Mesenchymal stem cell (in vitro differentiated cells and primary cell): ENCODE measurements around the gene DENND4A.
A peak's percentile ranks its signal among the peaks of the same experiment; 100 is the strongest.

Experiments used
- DNase-seq: peaks from one replicate; pipeline ENCODE4 v3.0.0-alpha.2; 2013
- H2AFZ ChIP-seq: one replicate; pipeline ENCODE4 v1.6.1; 2013; ENCODE audit warnings: low read depth, mild to moderate bottlenecking, control low read depth, inconsistent platforms, low read length, moderate library complexity
- H2AK5ac ChIP-seq: 2 replicates; pipeline ENCODE4 v1.6.1; 2013; ENCODE audit warnings: low read length, moderate library complexity, mild to moderate bottlenecking, inconsistent platforms; ENCODE audit not compliant: severe bottlenecking
- H2BK120ac ChIP-seq: one replicate; pipeline ENCODE4 v1.6.1; 2013; ENCODE audit warnings: low read depth, mild to moderate bottlenecking, inconsistent platforms, low read length, moderate library complexity
- H2BK12ac ChIP-seq, 2 experiments: one replicate each; pipeline ENCODE4 v1.6.1; 2013; ENCODE audit warnings: inconsistent platforms in 2 of 2, low read length in 2 of 2, mild to moderate bottlenecking in 2 of 2, moderate library complexity in 2 of 2, control low read depth in 1 of 2
- H2BK15ac ChIP-seq: one replicate; pipeline ENCODE4 v1.6.1; 2013; ENCODE audit warnings: mild to moderate bottlenecking, low read depth, inconsistent platforms; ENCODE audit not compliant: poor library complexity, severe bottlenecking
- H2BK5ac ChIP-seq: 2 replicates; pipeline ENCODE4 v1.6.1; 2013; ENCODE audit warnings: low read depth, mild to moderate bottlenecking, low read length, control low read depth, inconsistent platforms; ENCODE audit not compliant: poor library complexity, severe bottlenecking
- H3K14ac ChIP-seq, 2 experiments: one replicate each; pipeline ENCODE4 v1.6.1; 2013; ENCODE audit warnings: inconsistent platforms in 2 of 2, low read length in 2 of 2, control low read depth in 1 of 2, mild to moderate bottlenecking in 1 of 2, moderate library complexity in 1 of 2
- H3K18ac ChIP-seq, 2 experiments: one replicate each; pipeline ENCODE4 v1.6.1; 2013; ENCODE audit warnings: inconsistent platforms in 2 of 2, low read length in 2 of 2, control low read depth in 1 of 2, low read depth in 1 of 2, mild to moderate bottlenecking in 1 of 2
- H3K23ac ChIP-seq, 2 experiments: one replicate each; pipeline ENCODE4 v1.6.1; 2013; ENCODE audit warnings: inconsistent platforms in 2 of 2, low read length in 2 of 2, mild to moderate bottlenecking in 2 of 2, moderate library complexity in 2 of 2, control low read depth in 1 of 2
- H3K27ac ChIP-seq: 2 replicates; pipeline ENCODE4 v1.5.1; 2013; ENCODE audit warnings: mild to moderate bottlenecking, moderate library complexity, low read length, control low read depth, inconsistent platforms; ENCODE audit not compliant: poor library complexity, severe bottlenecking
- H3K27me3 ChIP-seq, 2 experiments: 2 replicates each; pipeline versions ENCODE4 v1.6.1 to v1.7.0; 2013; ENCODE audit warnings: low read length in 2 of 2, mild to moderate bottlenecking in 2 of 2, moderate library complexity in 2 of 2, control low read depth in 1 of 2, inconsistent platforms in 1 of 2; ENCODE audit not compliant: control insufficient read depth in 1 of 2, insufficient read depth in 1 of 2
- H3K36me3 ChIP-seq, 2 experiments: 2 replicates each; pipeline versions ENCODE4 v1.6.1 to v1.7.0; 2013; ENCODE audit warnings: low read length in 2 of 2, control low read depth in 1 of 2, inconsistent platforms in 1 of 2, low read depth in 1 of 2, mild to moderate bottlenecking in 1 of 2; ENCODE audit not compliant: insufficient read depth in 2 of 2, control insufficient read depth in 1 of 2
- H3K4ac ChIP-seq, 2 experiments: one replicate each; pipeline ENCODE4 v1.6.1; 2013; ENCODE audit warnings: inconsistent platforms in 2 of 2, low read length in 2 of 2, mild to moderate bottlenecking in 2 of 2, moderate library complexity in 2 of 2, control low read depth in 1 of 2, low read depth in 1 of 2
- H3K4me1 ChIP-seq: 2 replicates; pipeline ENCODE4 v1.6.1; 2013; ENCODE audit warnings: low read depth, low read length, control low read depth; ENCODE audit not compliant: control insufficient read depth, insufficient read depth
- H3K4me2 ChIP-seq: 2 replicates; pipeline ENCODE4 v1.6.1; 2013; ENCODE audit warnings: low read length, mild to moderate bottlenecking, inconsistent platforms; ENCODE audit not compliant: poor library complexity, severe bottlenecking
- H3K4me3 ChIP-seq, 2 experiments: 2 replicates each; pipeline versions ENCODE4 v1.5.1 to v1.7.0; 2013; ENCODE audit warnings: low read length in 2 of 2, mild to moderate bottlenecking in 2 of 2, control low read depth in 1 of 2, low read depth in 1 of 2; ENCODE audit not compliant: insufficient read depth in 1 of 2
- H3K79me1 ChIP-seq: replicated peaks from 2 replicates; pipeline ENCODE4 v1.6.1; 2013; ENCODE audit warnings: mild to moderate bottlenecking, control low read depth, low read length, inconsistent platforms; ENCODE audit not compliant: poor library complexity, severe bottlenecking
- H3K9ac ChIP-seq: 2 replicates; pipeline ENCODE4 v1.7.0; 2013; ENCODE audit warnings: mild to moderate bottlenecking, low read length, moderate library complexity
- H3K9me3 ChIP-seq: 2 replicates; pipeline ENCODE4 v1.7.0; 2013; ENCODE audit warnings: mild to moderate bottlenecking, low read length; ENCODE audit not compliant: control insufficient read depth
- H4K8ac ChIP-seq: one replicate; pipeline ENCODE4 v1.6.1; 2013; ENCODE audit warnings: inconsistent platforms, mild to moderate bottlenecking, low read length, moderate library complexity
- H4K91ac ChIP-seq: one replicate; pipeline ENCODE4 v1.6.1; 2013; ENCODE audit warnings: mild to moderate bottlenecking, low read length, inconsistent platforms
- WGBS: methylation state at CpG from one replicate; pipeline ENCODE4 v1.1.7; 2013; ENCODE audit warnings: mixed read lengths; 5-methylcytosine and 5-hydroxymethylcytosine counted together

Gene DENND4A

DNA sequence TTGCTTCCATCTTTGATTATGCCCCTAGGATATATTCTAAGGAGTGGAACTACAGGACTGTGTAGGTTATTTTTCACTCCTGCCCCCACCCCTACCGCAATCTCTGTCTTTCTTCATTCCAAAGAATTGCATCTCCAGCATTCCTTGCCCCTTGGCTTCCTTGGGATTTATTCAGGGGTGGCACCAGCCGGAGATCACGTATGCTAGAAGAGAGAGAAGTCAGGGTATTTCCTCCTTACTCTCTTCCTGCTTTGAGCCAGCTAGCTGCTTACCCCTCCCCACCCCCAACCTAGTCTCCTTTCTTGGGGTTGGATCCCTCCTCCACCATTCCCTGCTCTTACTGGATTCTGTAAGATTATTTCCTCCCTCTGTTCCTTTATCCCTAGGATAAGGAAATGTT, 35.0 kb upstream of the DENND4A start:
- no peak overlapping the region for H3K4me3 ChIP-seq
- peaks cover 2% of the 10 kb centered on the region for H3K4me1 ChIP-seq
- H3K18ac ChIP-seq: no peak overlapping the region
- H4K91ac ChIP-seq: no peak overlapping the region
- H2BK5ac ChIP-seq: no peak overlapping the region
- H3K14ac ChIP-seq: no peak overlapping the region
- H3K23ac ChIP-seq: no peak overlapping the region
- WGBS: 88% methylated on average over 3 of the region's 3 CpGs
- DNase-seq: no peak
- H2AK5ac ChIP-seq: no peak overlapping the region
- H3K4ac ChIP-seq: no peak overlapping the region
- no peaks in the 10 kb centered on the region for H3K27me3 ChIP-seq
- H4K8ac ChIP-seq: no peak overlapping the region
- H3K4me2 ChIP-seq: no peak overlapping the region
- no peaks in the 10 kb centered on the region for H3K9me3 ChIP-seq
- no peak overlapping the region for H2AFZ ChIP-seq
- H2BK12ac ChIP-seq: peak overlapping the region in 1 of 2 experiments; percentile 6
- H3K27ac ChIP-seq: no peak overlapping the region
- H3K79me1 ChIP-seq: no peaks in the 10 kb centered on the region
- H3K36me3 ChIP-seq: no peaks in the 10 kb centered on the region
- no peak overlapping the region for H3K9ac ChIP-seq
- H2BK120ac ChIP-seq: no peak overlapping the region
- H2BK15ac ChIP-seq: no peak overlapping the region

- WGBS: 78% methylated on average over 5 of the region's 5 CpGs
- no peaks in the 10 kb centered on the region for H3K9me3 ChIP-seq
Measured at GRCh38 chr15:65824941-65825544, 33.0 kb upstream of the DENND4A start.

DNA sequence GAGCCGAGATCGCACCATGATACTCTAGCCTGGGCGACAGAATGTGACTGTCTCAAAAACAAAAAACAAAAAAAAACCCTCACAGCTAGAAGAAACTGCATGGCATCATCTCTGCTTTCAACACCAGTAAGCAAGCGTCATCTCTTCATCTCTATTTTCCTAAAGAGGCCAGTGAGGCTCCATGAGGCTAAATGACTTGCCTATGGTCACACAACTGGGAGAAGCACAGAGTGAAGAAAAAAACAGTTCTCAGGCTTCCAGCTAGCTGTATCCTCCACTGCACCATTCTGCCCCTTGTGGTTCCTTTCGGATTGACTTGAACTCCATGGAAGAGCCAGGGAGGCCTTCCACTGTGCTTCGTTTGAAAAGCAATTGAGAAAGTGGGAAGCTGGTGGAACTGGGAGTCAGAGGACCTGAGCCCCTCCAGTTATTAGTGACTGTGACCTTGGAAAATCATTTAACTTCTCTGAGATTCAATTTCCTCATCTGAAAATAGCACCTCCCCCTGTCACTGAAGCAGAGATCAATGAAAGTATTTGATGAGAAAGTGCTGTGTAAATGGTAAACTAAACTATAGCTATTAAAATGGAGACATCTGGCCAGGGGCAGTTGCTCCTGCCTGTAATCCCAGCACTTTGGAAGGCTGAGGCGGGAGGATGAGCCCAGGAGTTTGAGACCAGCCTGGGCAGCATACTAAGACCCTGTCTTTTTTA, 32.1 kb upstream of the DENND4A start:
- Histone ChIP-seq H2AFZ (no peak overlapping the region), H3K9me3 (no peaks in the 10 kb centered on the region), H3K9ac (peak overlapping the region; percentile 25), H2BK120ac (no peak overlapping the region), H2BK12ac (no peak overlapping the region), H2BK15ac (no peak overlapping the region), H3K14ac (no peak overlapping the region), H3K4me2 (no peak overlapping the region), H3K36me3 (no peaks in the 10 kb centered on the region), H3K4me3 (no peak overlapping the region), H3K27me3 (no peaks in the 10 kb centered on the region), H3K18ac (no peak overlapping the region), H4K8ac (no peak overlapping the region), H3K4me1 (no peaks in the 10 kb centered on the region), H3K4ac (no peak overlapping the region), H2BK5ac (no peak overlapping the region), H3K79me1 (no peaks in the 10 kb centered on the region), H3K27ac (no peak overlapping the region), H4K91ac (no peak overlapping the region), H2AK5ac (no peak overlapping the region), H3K23ac (no peak overlapping the region)
- 69% methylated on average over 7 of the region's 7 CpGs for WGBS
- DNase-seq: peak; percentile 83

More at GRCh38 chr15:65824941-65825544, 33.0 kb upstream of the DENND4A start:
- Histone ChIP-seq H3K4me3 (no peak overlapping the region), H3K14ac (no peak overlapping the region), H3K27me3 (no peaks in the 10 kb centered on the region), H3K36me3 (no peaks in the 10 kb centered on the region), H4K8ac (no peak overlapping the region), H2BK120ac (no peak overlapping the region), H3K9ac (no peak overlapping the region), H3K18ac (no peak overlapping the region), H3K79me1 (no peaks in the 10 kb centered on the region), H3K27ac (no peak overlapping the region), H2BK12ac (no peak overlapping the region), H3K23ac (no peak overlapping the region), H3K4ac (no peak overlapping the region), H2BK5ac (no peak overlapping the region), H4K91ac (no peak overlapping the region), H3K4me2 (no peak overlapping the region), H2AK5ac (no peak overlapping the region), H2AFZ (no peak overlapping the region), H2BK15ac (no peak overlapping the region), H3K4me1 (peaks cover 2% of the 10 kb centered on the region)
- peak; percentile 51 for DNase-seq

GRCh38 chr15:65822316-65822715, 30.2 kb upstream of the DENND4A start:
- Histone ChIP-seq H4K91ac (no peak overlapping the region), H3K27me3 (no peaks in the 10 kb centered on the region), H3K4me1 (no peaks in the 10 kb centered on the region), H4K8ac (no peak overlapping the region), H3K36me3 (no peaks in the 10 kb centered on the region), H3K14ac (no peak overlapping the region), H2BK120ac (no peak overlapping the region), H3K23ac (no peak overlapping the region), H2AFZ (no peak overlapping the region), H3K4me3 (no peak overlapping the region), H2AK5ac (no peak overlapping the region), H3K9ac (no peak overlapping the region), H2BK12ac (no peak overlapping the region), H3K9me3 (no peaks in the 10 kb centered on the region), H3K4ac (no peak overlapping the region), H3K4me2 (no peak overlapping the region), H3K27ac (no peak overlapping the region), H3K79me1 (no peaks in the 10 kb centered on the region), H2BK15ac (no peak overlapping the region), H2BK5ac (no peak overlapping the region), H3K18ac (no peak overlapping the region)
- no peak for DNase-seq
- 98% methylated on average over 2 of the region's 3 CpGs for WGBS
